ENCODE measurements around the gene GALNT18. TPM values are rescaled to one million over a fixed set of nuclear protein-coding genes. Genes with fewer than 3 reads are reported as not detected.
"Not testable (repeated sequence)": the region's sequence is repeated elsewhere in the genome, so short reads cannot be mapped to it uniquely, and the experiment has no call there.

The GALNT18 gene
- total RNA-seq, 3 donors from 2014 or later, result 2.2 to 3.4 (median 3.3) TPM

DNA sequence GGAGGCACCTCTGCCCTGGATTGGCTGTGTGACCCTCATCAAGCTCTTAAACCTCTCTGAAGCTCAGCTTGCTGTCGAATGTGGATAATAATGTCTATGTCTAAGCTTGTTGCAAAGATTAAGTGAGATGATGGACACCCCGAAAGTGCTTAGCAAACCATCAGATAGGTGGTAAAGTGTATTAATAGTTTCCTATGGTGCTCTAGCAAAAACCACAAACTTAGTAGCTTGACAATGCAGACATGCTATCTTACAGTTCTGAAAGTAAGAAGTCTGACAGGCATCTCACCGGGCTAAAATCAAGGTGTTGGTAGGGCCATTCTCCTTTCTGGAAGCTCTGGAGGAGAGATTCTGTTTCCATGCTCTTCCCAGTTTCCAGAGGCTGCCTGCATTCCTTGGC lies 162.2 kb downstream of the GALNT18 start:
- DNase-seq (no peak), ATAC-seq (no peak)
- H3K36me3 Mint-ChIP-seq (ENCODE audit: insufficient read depth), result no peaks in the 10 kb centered on the region
- H3K9me3 Mint-ChIP-seq, result no peaks in the 10 kb centered on the region
- no peaks in the 10 kb centered on the region for H3K4me1 Mint-ChIP-seq (ENCODE audit: low read depth)
- H3K27me3 Mint-ChIP-seq (ENCODE audit: low read depth), result no peaks in the 10 kb centered on the region
- H3K4me3 Mint-ChIP-seq, result no peak overlapping the region

DNA sequence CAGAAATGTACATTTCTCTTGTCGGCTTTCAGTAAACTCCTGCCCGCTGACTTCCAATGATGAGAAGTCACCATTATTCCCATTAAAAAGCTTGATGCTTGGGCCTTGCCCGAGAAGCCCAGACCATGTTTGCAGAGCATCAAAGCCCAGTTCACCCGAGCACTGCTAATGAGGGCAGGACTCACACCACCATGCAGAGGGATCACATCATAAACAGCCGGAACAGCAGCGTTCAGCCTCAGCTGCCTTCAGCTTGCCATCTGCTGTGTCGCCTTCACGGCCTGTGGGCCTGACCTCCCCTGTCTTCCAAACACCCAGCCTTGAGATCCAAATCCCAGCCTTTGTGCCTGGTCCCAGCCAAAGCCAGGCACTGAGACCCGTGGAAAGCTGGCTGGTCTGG lies 163.3 kb downstream of the GALNT18 start:
- Mint-ChIP-seq H3K9me3 (no peaks in the 10 kb centered on the region), H3K4me3 (no peak overlapping the region), H3K36me3 (ENCODE audit: insufficient read depth) (no peaks in the 10 kb centered on the region), H3K4me1 (ENCODE audit: low read depth) (no peaks in the 10 kb centered on the region), H3K27me3 (ENCODE audit: low read depth) (no peaks in the 10 kb centered on the region)
- ATAC-seq (no peak), DNase-seq (no peak)

DNA sequence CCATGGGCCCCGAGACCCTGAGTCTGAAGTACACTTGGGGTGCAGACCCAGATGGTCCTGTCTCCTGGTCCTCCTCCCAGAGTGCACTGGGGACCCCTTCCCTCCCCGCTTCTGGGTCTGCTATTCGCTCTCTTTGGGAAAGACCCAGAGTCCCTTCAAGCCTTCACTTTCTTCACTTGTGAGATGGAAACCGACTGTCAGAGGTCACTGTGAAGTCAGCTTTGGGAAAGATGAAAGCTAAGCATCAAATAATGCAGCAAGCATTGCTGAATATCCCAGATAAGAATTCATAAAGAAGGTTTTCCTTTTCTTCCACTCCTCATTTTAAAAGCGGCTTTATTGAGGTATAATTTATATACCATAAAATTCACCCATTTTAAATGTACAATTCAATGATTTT lies 163.8 kb downstream of the GALNT18 start:
- DNase-seq (no peak), ATAC-seq (no peak)
- no peaks in the 10 kb centered on the region for H3K27me3 Mint-ChIP-seq (ENCODE audit: low read depth)
- no peak overlapping the region for H3K4me3 Mint-ChIP-seq
- no peaks in the 10 kb centered on the region for H3K9me3 Mint-ChIP-seq
- no peaks in the 10 kb centered on the region for H3K36me3 Mint-ChIP-seq (ENCODE audit: insufficient read depth)
- no peaks in the 10 kb centered on the region for H3K4me1 Mint-ChIP-seq (ENCODE audit: low read depth)

DNA sequence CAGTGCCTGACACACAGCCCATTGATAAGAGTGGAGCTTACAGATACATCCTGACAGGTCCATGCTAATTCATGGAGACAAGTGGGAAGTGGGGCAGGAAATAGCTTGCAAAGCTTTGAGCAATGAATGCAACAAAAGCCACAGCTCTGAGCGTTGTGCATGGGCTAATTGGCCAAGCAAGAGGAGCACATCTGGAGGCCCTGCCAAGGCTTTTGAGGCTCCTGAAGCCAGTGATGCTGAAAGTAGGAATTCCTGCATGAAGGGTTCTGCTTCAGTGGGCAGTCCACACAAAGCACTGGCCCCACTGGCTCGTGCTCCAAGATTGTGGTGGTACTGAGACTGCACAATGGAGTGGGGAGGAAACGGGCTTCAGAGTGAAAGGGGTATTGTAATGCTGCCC lies 164.9 kb downstream of the GALNT18 start:
- ATAC-seq (no peak), DNase-seq (no peak)
- H3K9me3 Mint-ChIP-seq, result no peaks in the 10 kb centered on the region
- H3K4me3 Mint-ChIP-seq, result no peak overlapping the region
- no peaks in the 10 kb centered on the region for H3K4me1 Mint-ChIP-seq (ENCODE audit: low read depth)
- no peaks in the 10 kb centered on the region for H3K36me3 Mint-ChIP-seq (ENCODE audit: insufficient read depth)
- no peaks in the 10 kb centered on the region for H3K27me3 Mint-ChIP-seq (ENCODE audit: low read depth)

DNA sequence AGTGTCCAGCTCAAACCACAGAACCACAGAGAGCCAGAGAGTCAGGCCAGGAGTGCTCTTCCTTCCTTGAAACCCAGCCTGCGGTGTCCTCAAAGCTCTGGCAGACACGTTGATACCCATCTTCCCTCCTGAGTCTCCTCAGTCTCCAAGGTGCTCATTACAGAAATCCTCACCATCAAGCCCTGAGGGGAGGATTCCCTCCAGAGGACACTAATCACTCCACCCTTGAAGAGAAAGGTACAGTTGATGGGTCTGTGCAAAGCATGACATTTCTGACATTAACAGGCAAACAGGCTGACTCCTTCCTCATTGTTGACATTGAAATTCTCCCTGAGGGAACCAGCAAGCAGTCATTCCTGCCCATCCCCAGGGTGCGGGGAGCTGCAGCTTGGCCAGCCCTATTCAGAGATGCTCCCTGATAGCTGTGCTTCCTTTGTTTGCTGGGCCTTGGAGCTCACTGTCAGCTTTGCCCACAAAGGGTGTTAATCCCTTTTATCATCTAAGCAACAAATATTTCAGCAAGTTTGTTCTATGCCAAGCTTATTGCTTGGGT lies 167.1 kb downstream of the GALNT18 start:
- Mint-ChIP-seq H3K27me3 (ENCODE audit: low read depth) (no peaks in the 10 kb centered on the region), H3K9me3 (no peaks in the 10 kb centered on the region), H3K4me3 (no peak overlapping the region), H3K4me1 (ENCODE audit: low read depth) (no peaks in the 10 kb centered on the region), H3K36me3 (ENCODE audit: insufficient read depth) (no peaks in the 10 kb centered on the region)
- DNase-seq (no peak), ATAC-seq (no peak)

DNA sequence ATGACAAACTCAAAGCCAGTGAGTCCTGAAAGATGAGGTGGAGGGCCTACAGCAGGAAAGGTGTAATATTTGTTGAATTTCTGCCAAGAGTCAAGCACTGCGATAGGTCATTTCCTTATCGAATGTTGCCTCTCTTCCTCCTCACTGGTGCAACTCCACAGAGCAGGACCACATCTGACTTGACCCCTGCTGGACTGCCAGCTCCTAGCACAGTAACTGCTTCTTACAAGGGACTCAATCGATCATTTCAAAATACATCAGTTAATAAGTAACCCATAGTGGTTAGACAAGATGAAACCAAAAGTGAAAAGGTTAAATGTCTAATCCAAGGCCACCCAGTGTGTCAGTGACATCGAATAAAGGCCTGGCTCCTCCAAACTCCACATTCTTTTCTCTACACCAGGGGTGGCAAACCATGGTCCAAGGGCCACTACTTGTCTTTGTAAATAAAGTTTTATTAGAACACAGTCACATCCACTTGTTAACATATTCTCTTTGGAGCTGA lies 170.3 kb downstream of the GALNT18 start:
- no peaks in the 10 kb centered on the region for H3K36me3 Mint-ChIP-seq (ENCODE audit: insufficient read depth)
- DNase-seq (no peak), ATAC-seq (no peak)
- no peak overlapping the region for H3K4me3 Mint-ChIP-seq
- peaks cover 6% of the 10 kb centered on the region for H3K27me3 Mint-ChIP-seq (ENCODE audit: low read depth)
- H3K4me1 Mint-ChIP-seq (ENCODE audit: low read depth), result no peaks in the 10 kb centered on the region
- no peaks in the 10 kb centered on the region for H3K9me3 Mint-ChIP-seq

DNA sequence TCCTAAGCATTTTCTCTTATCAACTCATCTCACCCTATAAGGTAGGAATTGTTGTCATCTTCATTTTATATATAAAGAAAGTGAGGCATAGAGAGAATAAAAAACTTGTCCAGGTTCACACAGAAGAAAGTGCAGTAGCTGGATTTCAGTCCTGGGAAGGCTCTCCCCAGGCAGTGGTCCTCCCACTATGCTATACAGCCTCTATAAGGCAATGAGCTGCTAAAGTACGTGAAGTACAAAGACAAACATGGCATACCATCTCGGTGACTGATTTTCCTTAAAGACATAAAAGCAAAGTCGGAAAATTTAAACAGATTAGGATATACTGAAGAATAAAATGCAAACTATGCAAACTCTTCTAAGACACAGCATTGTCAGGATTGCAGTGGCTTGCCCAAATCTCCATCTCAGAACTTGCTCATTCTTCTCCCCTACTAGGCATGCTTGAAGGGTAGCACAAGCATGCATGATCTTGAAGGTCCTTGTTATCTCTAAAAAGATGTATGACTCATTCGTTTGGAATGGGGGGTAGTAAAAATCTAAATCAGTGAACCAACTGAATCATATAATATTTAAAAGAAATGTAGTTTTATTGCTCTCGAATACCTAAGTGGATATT lies 171.0 kb downstream of the GALNT18 start:
- H3K4me1 Mint-ChIP-seq (ENCODE audit: low read depth), result no peaks in the 10 kb centered on the region
- no peaks in the 10 kb centered on the region for H3K9me3 Mint-ChIP-seq
- H3K27me3 Mint-ChIP-seq (ENCODE audit: low read depth), result peaks cover 6% of the 10 kb centered on the region
- no peak overlapping the region for H3K4me3 Mint-ChIP-seq
- ATAC-seq (no peak), DNase-seq (no peak)
- H3K36me3 Mint-ChIP-seq (ENCODE audit: insufficient read depth), result no peaks in the 10 kb centered on the region

DNA sequence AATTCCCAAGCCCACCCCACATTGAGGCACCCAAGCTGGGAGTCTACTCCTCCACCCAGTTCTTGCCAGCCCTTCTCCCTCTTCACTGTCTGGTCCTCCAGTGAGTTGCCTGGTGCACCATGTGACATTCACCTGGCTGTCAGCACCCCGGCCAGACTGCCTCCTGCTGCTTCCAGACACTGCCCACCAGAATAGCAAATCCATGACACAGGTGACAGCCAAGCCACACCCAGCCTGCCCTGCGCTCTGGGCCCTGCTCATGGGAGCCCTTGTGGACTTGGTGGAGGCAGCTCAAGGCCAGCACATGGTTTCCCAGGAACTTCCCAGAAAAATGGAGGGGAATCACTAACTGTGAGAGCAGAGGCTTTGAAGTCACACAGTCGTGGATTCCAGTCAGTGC lies 172.5 kb downstream of the GALNT18 start:
- no peak for DNase-seq
- no peaks in the 10 kb centered on the region for H3K9me3 Mint-ChIP-seq
- H3K4me3 Mint-ChIP-seq, result no peak overlapping the region
- H3K36me3 Mint-ChIP-seq (ENCODE audit: insufficient read depth), result no peaks in the 10 kb centered on the region
- H3K4me1 Mint-ChIP-seq (ENCODE audit: low read depth), result no peaks in the 10 kb centered on the region
- peaks cover 6% of the 10 kb centered on the region for H3K27me3 Mint-ChIP-seq (ENCODE audit: low read depth)
- ATAC-seq, result no peak

DNA sequence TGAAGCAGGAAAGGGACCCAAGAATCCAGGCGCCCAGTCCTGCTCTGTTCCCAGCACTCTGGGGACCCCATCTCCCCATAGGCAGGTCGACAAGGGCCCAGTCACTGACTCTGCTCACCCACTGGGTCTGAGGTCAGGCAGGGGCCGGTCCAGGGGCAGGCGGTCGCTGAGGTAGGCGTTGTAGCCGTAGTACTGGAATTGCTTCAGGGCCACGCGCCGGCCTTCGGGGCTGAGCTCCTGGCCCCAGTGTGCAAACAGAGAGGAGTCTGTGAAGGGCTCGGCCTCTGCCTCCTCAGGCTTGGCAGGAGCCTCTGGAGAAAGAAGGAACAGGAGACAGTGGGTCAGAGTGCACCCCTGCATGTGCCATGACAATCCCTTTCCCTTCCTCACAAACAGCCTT lies 173.2 kb downstream of the GALNT18 start:
- H3K4me1 Mint-ChIP-seq (ENCODE audit: low read depth), result no peaks in the 10 kb centered on the region
- H3K4me3 Mint-ChIP-seq, result no peak overlapping the region
- ATAC-seq, result no peak
- H3K36me3 Mint-ChIP-seq (ENCODE audit: insufficient read depth), result no peaks in the 10 kb centered on the region
- no peaks in the 10 kb centered on the region for H3K9me3 Mint-ChIP-seq
- H3K27me3 Mint-ChIP-seq (ENCODE audit: low read depth), result peaks cover 6% of the 10 kb centered on the region
- DNase-seq, result no peak

DNA sequence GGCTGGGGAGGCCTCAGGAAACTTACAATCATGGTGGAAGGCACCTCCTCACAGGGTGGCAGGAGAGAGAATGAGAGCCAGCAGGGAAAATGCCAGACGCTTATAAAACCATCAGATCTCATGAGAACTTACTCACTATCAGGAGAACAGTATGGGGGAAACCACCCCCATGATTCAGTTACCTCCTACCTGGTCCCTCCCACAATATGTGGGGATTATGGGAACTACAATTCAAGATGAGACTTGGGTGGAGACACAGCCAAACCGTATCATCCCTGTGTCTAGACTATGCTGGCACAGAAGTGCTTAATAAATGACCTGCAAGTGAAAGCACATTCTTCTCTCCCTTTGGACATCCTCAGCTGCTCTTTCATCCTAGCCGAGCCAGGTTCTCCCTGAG lies 174.2 kb downstream of the GALNT18 start:
- ATAC-seq; DNase-seq; H3K27me3 Mint-ChIP-seq (ENCODE audit: low read depth); H3K4me3 Mint-ChIP-seq; H3K4me1 Mint-ChIP-seq (ENCODE audit: low read depth); H3K9me3 Mint-ChIP-seq; H3K36me3 Mint-ChIP-seq (ENCODE audit: insufficient read depth): not testable (repeated sequence)

DNA sequence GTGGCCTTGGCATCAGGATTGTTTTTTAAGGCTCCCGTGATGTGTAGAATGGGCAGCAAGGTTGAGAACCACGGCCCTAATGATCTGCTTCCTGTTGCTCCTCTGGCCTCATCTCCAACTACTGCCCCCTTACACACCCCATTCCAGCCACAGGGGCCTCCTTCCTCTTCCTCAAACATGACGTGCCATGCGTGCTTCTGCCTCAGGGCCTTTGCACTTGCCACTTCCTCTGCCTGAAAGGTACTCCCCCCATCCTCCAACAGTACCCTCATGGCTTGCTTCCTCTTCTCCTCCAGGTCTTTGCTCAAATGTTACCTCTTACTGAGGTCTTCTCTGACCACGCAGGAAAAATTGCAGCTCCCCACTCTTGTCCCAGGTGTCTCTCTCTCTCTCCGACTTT lies 174.8 kb downstream of the GALNT18 start:
- ATAC-seq (no peak), DNase-seq (no peak)
- Mint-ChIP-seq H3K9me3 (no peaks in the 10 kb centered on the region), H3K4me3 (no peak overlapping the region), H3K27me3 (ENCODE audit: low read depth) (peaks cover 6% of the 10 kb centered on the region), H3K4me1 (ENCODE audit: low read depth) (no peaks in the 10 kb centered on the region), H3K36me3 (ENCODE audit: insufficient read depth) (no peaks in the 10 kb centered on the region)

DNA sequence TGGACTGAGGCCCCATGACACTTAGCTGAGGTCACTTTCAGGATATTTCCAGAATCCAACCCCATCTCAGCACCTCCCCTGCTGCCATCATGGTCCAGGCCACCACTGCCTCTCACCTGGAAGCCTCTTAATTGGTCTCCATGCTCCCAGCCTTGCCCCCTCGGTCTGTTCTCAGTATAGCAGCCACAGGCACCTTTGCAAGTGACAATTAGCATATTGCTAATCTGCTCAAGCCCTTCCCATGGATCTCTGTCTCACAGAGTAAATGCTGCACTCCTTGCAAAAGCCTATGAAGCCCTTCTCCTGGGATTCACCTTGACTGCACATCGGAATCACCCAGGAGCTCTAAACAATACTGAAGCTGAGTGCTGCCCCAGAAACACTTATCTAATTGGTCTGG lies 175.2 kb downstream of the GALNT18 start:
- H3K4me3 Mint-ChIP-seq, result no peak overlapping the region
- peaks cover 6% of the 10 kb centered on the region for H3K27me3 Mint-ChIP-seq (ENCODE audit: low read depth)
- DNase-seq (no peak), ATAC-seq (no peak)
- no peaks in the 10 kb centered on the region for H3K36me3 Mint-ChIP-seq (ENCODE audit: insufficient read depth)
- no peaks in the 10 kb centered on the region for H3K4me1 Mint-ChIP-seq (ENCODE audit: low read depth)
- no peaks in the 10 kb centered on the region for H3K9me3 Mint-ChIP-seq

DNA sequence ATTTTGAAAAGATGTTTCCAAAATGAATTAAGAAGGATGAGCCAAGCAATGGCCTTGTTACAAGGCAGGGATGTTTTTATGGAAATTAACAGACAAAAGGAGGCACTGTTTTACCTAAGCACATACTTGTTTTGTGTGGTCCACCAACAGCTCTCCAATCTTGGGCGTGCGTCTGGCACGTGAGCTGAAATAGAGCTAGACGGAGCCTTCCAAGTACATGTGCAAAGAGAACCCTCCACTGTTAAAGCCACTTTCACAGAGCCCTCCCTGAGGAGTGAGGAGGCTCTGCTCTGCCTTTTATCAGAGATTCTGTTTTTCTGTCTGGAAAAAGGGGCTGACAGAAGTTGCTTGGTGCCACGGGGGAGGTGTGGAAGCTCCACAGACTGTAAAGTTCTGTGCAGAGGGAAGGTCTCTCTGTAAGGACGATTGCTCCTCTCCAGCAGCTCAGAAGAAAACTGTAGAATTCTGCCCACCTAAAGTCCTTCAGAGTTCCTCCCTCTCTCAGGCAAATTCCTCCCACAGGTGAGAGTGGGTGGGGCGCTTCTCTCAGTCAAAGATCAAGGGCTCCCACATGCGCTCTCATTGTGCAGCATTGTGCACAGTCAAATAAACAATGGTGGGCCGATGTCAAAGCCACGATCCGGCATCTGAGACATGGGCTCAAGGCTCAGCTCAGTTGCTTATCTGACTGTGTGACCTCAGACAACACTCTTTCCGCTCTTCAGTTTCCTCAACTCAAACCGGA lies 176.2 kb downstream of the GALNT18 start:
- Mint-ChIP-seq H3K27me3 (ENCODE audit: low read depth) (peaks cover 6% of the 10 kb centered on the region), H3K4me3 (no peak overlapping the region), H3K9me3 (no peaks in the 10 kb centered on the region), H3K4me1 (ENCODE audit: low read depth) (no peaks in the 10 kb centered on the region), H3K36me3 (ENCODE audit: insufficient read depth) (no peaks in the 10 kb centered on the region)
- no peak for DNase-seq
- ATAC-seq, result no peak

DNA sequence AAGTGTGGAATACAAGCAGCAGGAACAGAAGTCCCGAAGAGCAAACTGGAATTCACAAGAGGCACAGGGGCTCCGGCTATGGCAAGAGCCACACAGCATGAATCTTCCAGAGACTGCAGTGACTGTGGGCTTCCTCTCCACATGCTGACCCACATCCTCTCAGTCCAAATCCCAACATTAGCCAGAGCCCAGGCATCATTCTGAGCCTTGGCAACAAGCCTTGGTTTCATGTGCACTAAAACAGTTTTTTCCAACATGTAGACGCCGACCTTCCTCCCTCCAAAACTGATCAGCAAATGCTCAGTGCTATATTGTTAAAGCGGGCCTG lies 177.0 kb downstream of the GALNT18 start:
- Mint-ChIP-seq H3K4me3 (no peak overlapping the region), H3K9me3 (no peaks in the 10 kb centered on the region), H3K36me3 (ENCODE audit: insufficient read depth) (no peaks in the 10 kb centered on the region), H3K27me3 (ENCODE audit: low read depth) (peaks cover 6% of the 10 kb centered on the region), H3K4me1 (ENCODE audit: low read depth) (no peaks in the 10 kb centered on the region)
- ATAC-seq (no peak), DNase-seq (no peak)
